Measurements from ENCODE around the gene PSMG4. TPM values are rescaled to one million over a fixed set of nuclear protein-coding genes. Genes with fewer than 3 reads are reported as not detected.

PSMG4 gene
- total and polyA plus RNA-seq, 9 of the 15 experiments (the other 6 are each of a cell fraction or from before 2014, with no cell fraction given) = 12.9 to 185 (median 52.0) TPM

GRCh38 chr6:3226481-3227362, 32.0 kb upstream of the PSMG4 start (continued):
- TF ChIP-seq, protein P1, sequence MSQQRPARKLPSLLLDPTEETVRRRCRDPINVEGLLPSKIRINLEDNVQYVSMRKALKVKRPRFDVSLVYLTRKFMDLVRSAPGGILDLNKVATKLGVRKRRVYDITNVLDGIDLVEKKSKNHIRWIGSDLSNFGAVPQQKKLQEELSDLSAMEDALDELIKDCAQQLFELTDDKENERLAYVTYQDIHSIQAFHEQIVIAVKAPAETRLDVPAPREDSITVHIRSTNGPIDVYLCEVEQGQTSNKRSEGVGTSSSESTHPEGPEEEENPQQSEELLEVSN (IDR thresholded peaks at IDR 0.05; ENCODE audit: borderline replicate concordance in 1 of 2, extremely low read depth in 1 of 2, insufficient read depth in 1 of 2, insufficient read length in 1 of 2, low read depth in 1 of 2, low read length in 1 of 2, poor library complexity in 1 of 2, severe bottlenecking in 1 of 2) = peak; percentile 63 to 91
- TF ChIP-seq, protein P2, sequence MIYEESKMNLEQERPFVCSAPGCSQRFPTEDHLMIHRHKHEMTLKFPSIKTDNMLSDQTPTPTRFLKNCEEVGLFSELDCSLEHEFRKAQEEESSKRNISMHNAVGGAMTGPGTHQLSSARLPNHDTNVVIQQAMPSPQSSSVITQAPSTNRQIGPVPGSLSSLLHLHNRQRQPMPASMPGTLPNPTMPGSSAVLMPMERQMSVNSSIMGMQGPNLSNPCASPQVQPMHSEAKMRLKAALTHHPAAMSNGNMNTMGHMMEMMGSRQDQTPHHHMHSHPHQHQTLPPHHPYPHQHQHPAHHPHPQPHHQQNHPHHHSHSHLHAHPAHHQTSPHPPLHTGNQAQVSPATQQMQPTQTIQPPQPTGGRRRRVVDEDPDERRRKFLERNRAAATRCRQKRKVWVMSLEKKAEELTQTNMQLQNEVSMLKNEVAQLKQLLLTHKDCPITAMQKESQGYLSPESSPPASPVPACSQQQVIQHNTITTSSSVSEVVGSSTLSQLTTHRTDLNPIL (CRISPR knock-in tag; IDR thresholded peaks at IDR 0.05) = no peak
- TF ChIP-seq PCBP1 (IDR thresholded peaks at IDR 0.05; ENCODE audit: low read depth, low read length, poor library complexity, severe bottlenecking) (peak; percentile 60), BCOR (IDR thresholded peaks at IDR 0.05) (0 out of 2 replicates have a peak, but pooled peaks have one; percentile 12), ZNF253 (CRISPR knock-in tag; conservative IDR thresholded peaks at IDR 0.05) (no peak), E2F4 (CRISPR knock-in tag; IDR thresholded peaks at IDR 0.05; ENCODE audit: low read depth) (peak; percentile 70; the same call in 1 of the 2 replicates), ZBTB7A (IDR thresholded peaks at IDR 0.05; ENCODE audit: borderline replicate concordance, control insufficient read depth, low read depth, low read length) (peak; percentile 71; the same call in 1 of the 2 replicates), KDM5B (IDR thresholded peaks at IDR 0.05; ENCODE audit: insufficient replicate concordance, low read depth, low read length) (peak; percentile 52), ZNF561 (CRISPR knock-in tag; conservative IDR thresholded peaks at IDR 0.05) (no peak), RFX1 (IDR thresholded peaks at IDR 0.05) (peak; percentile 83), LCOR (CRISPR knock-in tag; IDR thresholded peaks at IDR 0.05) (0 out of 2 replicates have a peak, but pooled peaks have one; percentile 65), KDM4B (IDR thresholded peaks at IDR 0.05; ENCODE audit: borderline replicate concordance in 2 of 2, low read depth in 1 of 2) (no peak), NONO (IDR thresholded peaks at IDR 0.05; ENCODE audit: low read depth in 2 of 2, low read length in 1 of 2) (no peak), SPI1 (IDR thresholded peaks at IDR 0.05; ENCODE audit: borderline replicate concordance, low read depth, low read length) (peak; percentile 60; the same call in 1 of the 2 replicates), NR3C1 (CRISPR knock-in tag; IDR thresholded peaks at IDR 0.05) (peak; percentile 22; the same call in 1 of the 2 replicates), CBFB (CRISPR knock-in tag; IDR thresholded peaks at IDR 0.05) (0 out of 2 replicates have a peak, but pooled peaks have one; percentile 59)
- TF ChIP-seq, protein P3, sequence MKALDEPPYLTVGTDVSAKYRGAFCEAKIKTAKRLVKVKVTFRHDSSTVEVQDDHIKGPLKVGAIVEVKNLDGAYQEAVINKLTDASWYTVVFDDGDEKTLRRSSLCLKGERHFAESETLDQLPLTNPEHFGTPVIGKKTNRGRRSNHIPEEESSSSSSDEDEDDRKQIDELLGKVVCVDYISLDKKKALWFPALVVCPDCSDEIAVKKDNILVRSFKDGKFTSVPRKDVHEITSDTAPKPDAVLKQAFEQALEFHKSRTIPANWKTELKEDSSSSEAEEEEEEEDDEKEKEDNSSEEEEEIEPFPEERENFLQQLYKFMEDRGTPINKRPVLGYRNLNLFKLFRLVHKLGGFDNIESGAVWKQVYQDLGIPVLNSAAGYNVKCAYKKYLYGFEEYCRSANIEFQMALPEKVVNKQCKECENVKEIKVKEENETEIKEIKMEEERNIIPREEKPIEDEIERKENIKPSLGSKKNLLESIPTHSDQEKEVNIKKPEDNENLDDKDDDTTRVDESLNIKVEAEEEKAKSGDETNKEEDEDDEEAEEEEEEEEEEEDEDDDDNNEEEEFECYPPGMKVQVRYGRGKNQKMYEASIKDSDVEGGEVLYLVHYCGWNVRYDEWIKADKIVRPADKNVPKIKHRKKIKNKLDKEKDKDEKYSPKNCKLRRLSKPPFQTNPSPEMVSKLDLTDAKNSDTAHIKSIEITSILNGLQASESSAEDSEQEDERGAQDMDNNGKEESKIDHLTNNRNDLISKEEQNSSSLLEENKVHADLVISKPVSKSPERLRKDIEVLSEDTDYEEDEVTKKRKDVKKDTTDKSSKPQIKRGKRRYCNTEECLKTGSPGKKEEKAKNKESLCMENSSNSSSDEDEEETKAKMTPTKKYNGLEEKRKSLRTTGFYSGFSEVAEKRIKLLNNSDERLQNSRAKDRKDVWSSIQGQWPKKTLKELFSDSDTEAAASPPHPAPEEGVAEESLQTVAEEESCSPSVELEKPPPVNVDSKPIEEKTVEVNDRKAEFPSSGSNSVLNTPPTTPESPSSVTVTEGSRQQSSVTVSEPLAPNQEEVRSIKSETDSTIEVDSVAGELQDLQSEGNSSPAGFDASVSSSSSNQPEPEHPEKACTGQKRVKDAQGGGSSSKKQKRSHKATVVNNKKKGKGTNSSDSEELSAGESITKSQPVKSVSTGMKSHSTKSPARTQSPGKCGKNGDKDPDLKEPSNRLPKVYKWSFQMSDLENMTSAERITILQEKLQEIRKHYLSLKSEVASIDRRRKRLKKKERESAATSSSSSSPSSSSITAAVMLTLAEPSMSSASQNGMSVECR (CRISPR knock-in tag; IDR thresholded peaks at IDR 0.05) = 0 out of 2 replicates have a peak, but pooled peaks have one; percentile 41
